Measurements from ENCODE around the gene SNRNP25.
"Not testable (repeated sequence)": the region's sequence is repeated elsewhere in the genome, so short reads cannot be mapped to it uniquely, and the experiment has no call there.

Gene SNRNP25

GRCh38 chr16:53346-54236 lies at the start of gene SNRNP25, which contains the start of gene POLR3K:
SNRNP25 (plus strand) TSS chr16:53828; CDS start chr16:54017, 189 bp downstream.
POLR3K (minus strand) TSS chr16:53608; CDS start chr16:53586, 22 bp downstream.
- peak; percentile 98 for DNase-seq

GRCh38 chr16:9903-10665 lies 43.5 kb upstream of the SNRNP25 start:
- no peak for DNase-seq

- DNase-seq = not testable (repeated sequence)
Measured at GRCh38 chr16:10772-11171, 42.9 kb upstream of the SNRNP25 start.

GRCh38 chr16:17062-17765 lies 36.4 kb upstream of the SNRNP25 start:
- not testable (repeated sequence) for DNase-seq

- not testable (repeated sequence) for DNase-seq
Measured at GRCh38 chr16:20886-21285, 32.7 kb upstream of the SNRNP25 start.

GRCh38 chr16:24151-24550 lies 29.5 kb upstream of the SNRNP25 start:
- DNase-seq = not testable (repeated sequence)

GRCh38 chr16:25926-26348 lies 27.7 kb upstream of the SNRNP25 start:
- not testable (repeated sequence) for DNase-seq

- DNase-seq = not testable (repeated sequence)
Measured at GRCh38 chr16:30627-31026, 23.0 kb upstream of the SNRNP25 start.

GRCh38 chr16:33154-33876 lies 20.3 kb upstream of the SNRNP25 start:
- DNase-seq = not testable (repeated sequence)

- no peak for DNase-seq
Measured at GRCh38 chr16:33877-34647, 19.6 kb upstream of the SNRNP25 start.

GRCh38 chr16:34648-34987 lies 19.0 kb upstream of the SNRNP25 start:
- no peak for DNase-seq

GRCh38 chr16:35011-35677 lies 18.5 kb upstream of the SNRNP25 start:
- no peak for DNase-seq

- DNase-seq = no peak
Measured at GRCh38 chr16:35678-36305, 17.8 kb upstream of the SNRNP25 start.

GRCh38 chr16:36336-36984 lies 17.2 kb upstream of the SNRNP25 start:
- DNase-seq = no peak

- no peak for DNase-seq
Measured at GRCh38 chr16:37511-37910, 16.1 kb upstream of the SNRNP25 start.

- not testable (repeated sequence) for DNase-seq
Measured at GRCh38 chr16:38206-38605, 15.4 kb upstream of the SNRNP25 start.

GRCh38 chr16:38941-39892 lies 14.4 kb upstream of the SNRNP25 start:
- DNase-seq = no peak

GRCh38 chr16:41439-42068 lies 12.1 kb upstream of the SNRNP25 start:
- DNase-seq = no peak

Data from HCEC 1CT (cell line).